ENCODE measurements around the gene FAF1.

Gene FAF1

DNA sequence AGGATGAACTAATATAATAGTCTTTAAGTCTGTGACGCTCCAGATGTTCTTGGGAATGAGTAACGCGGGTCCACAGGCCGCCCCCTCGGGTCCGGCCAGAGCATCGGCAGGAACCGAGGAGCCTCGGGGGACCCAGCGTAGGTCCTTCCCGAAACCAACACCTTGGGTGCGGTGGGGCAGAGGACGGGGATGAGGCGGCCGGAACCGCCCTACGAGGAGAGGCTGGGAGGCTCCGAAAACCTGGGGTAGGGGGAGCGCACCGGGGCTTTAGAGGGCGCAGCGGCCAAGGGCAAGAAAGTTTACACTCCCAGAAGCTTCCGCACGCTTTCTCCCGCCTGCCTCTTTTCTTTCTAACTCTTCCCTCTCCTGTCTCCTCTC, 543.9 kb downstream of the FAF1 start:
- TF ChIP-seq CTCF (conservative IDR thresholded peaks at IDR 0.05; ENCODE audit: low read length) = no peak
- H3K4me3 ChIP-seq (ENCODE audit: low read length) = no peak overlapping the region
- DNase-seq (ENCODE audit: low read depth) = no peak

DNA sequence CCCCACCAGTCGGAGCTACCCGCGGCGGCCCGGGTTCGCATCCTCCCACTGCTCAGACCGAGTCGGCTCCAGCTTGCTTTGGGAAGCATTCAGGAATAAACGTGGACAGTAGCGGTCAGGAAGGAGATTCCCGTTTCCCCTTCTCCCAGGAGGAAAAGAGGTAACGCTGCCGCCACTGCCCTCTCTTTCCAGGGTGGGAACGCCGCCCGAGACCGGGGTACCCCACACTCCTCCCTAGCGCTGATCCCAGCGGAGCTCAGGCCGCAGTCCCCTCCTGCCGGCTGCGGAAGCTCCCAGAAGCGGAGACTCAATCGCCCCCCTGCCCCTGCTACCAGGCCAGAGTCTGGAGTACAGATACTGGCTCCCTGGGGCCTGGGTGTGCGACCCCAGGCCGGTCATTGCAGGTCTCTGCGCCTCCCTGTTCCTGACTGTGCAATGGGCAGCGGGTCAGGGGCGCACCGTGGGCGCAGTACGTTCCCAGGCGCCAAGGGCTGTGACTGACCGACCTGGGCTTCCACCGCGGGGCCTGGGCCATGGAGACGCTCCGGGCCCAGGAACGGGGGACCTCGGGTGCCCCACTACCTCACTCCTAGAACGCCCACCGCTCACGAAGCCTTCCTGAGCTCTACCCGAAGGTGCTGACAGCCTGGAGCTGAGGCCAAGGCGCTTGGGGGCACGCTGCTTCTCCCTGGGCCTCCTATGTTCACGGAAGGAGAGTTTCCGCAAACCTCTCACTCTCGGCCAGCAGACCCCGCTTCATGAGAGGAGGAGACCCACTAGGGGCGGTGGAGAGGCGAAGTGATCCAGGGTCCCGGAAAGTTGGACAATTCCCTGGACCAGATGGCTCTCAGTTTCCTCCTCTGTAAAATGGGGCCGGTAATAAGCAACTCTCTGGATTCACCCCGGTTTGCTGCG, 544.6 kb downstream of the FAF1 start:
- no peak overlapping the region for H3K4me3 ChIP-seq (ENCODE audit: low read length)
- DNase-seq (ENCODE audit: low read depth) = no peak
- no peak for TF ChIP-seq CTCF (conservative IDR thresholded peaks at IDR 0.05; ENCODE audit: low read length)

- no peak overlapping the region for H3K4me3 ChIP-seq (ENCODE audit: low read length)
- no peak for DNase-seq (ENCODE audit: low read depth)
- TF ChIP-seq CTCF (conservative IDR thresholded peaks at IDR 0.05; ENCODE audit: low read length) = no peak
Observed at GRCh38 chr1:50414853-50415234, 545.2 kb downstream of the FAF1 start.

- no peak for TF ChIP-seq CTCF (conservative IDR thresholded peaks at IDR 0.05; ENCODE audit: low read length)
- no peak for DNase-seq (ENCODE audit: low read depth)
- no peak overlapping the region for H3K4me3 ChIP-seq (ENCODE audit: low read length)
Observed at GRCh38 chr1:50412813-50413476, 547.1 kb downstream of the FAF1 start.

GRCh38 chr1:50405814-50406213, 554.3 kb downstream of the FAF1 start:
- no peak for DNase-seq (ENCODE audit: low read depth)
- H3K4me3 ChIP-seq (ENCODE audit: low read length) = no peak overlapping the region
- no peak for TF ChIP-seq CTCF (conservative IDR thresholded peaks at IDR 0.05; ENCODE audit: low read length)

DNA sequence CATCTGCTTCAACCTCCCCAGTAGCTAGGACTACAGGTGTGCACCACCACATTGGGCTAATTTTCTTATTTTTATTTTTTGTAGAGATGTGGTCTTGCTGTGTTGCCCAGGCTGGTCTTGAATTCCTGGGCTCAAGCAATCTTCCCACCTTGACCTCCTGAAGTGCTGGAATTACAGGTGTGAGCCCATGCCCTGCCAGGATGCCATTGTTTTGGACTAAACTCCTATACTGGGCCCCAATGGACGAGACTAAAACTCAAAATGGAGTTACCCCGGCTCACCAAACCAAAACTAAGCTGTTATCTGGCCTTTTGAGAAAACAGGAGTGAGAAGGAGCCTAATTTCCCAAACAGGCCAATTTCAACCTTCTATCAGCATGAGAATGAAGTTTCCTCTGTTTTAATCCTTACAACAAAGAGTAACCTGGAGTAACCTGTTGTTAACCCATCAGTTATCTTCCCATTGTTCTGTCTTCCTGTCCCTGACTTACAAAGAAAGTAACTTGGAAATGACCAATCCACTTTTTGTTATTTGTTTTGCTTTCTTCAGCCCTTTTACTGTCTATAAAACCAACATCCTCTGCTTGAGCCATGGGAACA, 566.4 kb downstream of the FAF1 start:
- H3K4me3 ChIP-seq (ENCODE audit: low read length) = no peak overlapping the region
- no peak for DNase-seq (ENCODE audit: low read depth)
- TF ChIP-seq CTCF (conservative IDR thresholded peaks at IDR 0.05; ENCODE audit: low read length) = no peak
